ENCODE results near the gene TRIM27.
"Not testable (repeated sequence)": the region's sequence is repeated elsewhere in the genome, so short reads cannot be mapped to it uniquely, and the experiment has no call there.

- TF ChIP-seq, protein P1, sequence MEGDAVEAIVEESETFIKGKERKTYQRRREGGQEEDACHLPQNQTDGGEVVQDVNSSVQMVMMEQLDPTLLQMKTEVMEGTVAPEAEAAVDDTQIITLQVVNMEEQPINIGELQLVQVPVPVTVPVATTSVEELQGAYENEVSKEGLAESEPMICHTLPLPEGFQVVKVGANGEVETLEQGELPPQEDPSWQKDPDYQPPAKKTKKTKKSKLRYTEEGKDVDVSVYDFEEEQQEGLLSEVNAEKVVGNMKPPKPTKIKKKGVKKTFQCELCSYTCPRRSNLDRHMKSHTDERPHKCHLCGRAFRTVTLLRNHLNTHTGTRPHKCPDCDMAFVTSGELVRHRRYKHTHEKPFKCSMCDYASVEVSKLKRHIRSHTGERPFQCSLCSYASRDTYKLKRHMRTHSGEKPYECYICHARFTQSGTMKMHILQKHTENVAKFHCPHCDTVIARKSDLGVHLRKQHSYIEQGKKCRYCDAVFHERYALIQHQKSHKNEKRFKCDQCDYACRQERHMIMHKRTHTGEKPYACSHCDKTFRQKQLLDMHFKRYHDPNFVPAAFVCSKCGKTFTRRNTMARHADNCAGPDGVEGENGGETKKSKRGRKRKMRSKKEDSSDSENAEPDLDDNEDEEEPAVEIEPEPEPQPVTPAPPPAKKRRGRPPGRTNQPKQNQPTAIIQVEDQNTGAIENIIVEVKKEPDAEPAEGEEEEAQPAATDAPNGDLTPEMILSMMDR (IDR thresholded peaks at IDR 0.05; ENCODE audit: borderline replicate concordance, extremely low read depth, low read length, poor library complexity, severe bottlenecking), result not testable (repeated sequence)
- TF ChIP-seq EZH2 (IDR thresholded peaks at IDR 0.05; ENCODE audit: borderline replicate concordance, low read depth, low read length, severe bottlenecking), result not testable (repeated sequence)
Measured at GRCh38 chr6:28970056-28970455, 46.3 kb upstream of the TRIM27 start.
